Measurements from ENCODE around the gene SYPL1. TPM values are rescaled to one million over a fixed set of nuclear protein-coding genes. Genes with fewer than 3 reads are reported as not detected.

SYPL1 gene
- total and polyA plus RNA-seq, 4 donors: 52.7 to 114 (median 68.4) TPM

DNA sequence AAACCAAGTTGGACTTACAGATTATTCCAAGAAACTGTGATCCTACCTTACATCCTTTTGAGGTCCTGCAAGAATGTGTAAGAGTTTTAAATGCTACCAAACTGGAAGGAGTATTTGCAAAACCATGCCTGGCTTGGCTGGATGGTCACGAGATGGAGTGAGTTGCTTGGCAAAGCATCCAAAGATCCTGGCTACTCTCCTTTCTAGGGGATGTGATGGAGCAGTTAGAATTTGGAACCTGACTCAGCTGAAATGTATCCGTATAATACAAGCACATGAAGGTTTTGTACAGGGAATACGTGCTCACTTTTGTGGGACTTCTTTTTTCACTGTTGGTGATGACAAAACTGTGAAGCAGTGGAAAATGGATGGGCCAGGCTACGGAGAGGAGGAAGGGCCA, 13.3 kb upstream of the SYPL1 start:
- Histone ChIP-seq H3K9ac (ENCODE audit: insufficient read depth in 1 of 2, low read length in 2 of 2) (no peak overlapping the region), H3K9me3 (ENCODE audit: control insufficient read depth in 4 of 4, insufficient read depth in 3 of 4, low read length in 3 of 4) (no peaks in the 10 kb centered on the region), H3K27me3 (ENCODE audit: control insufficient read depth in 3 of 3, insufficient read depth in 3 of 3, low read length in 2 of 3) (no peaks in the 10 kb centered on the region), H3K36me3 (ENCODE audit: control insufficient read depth in 4 of 4, insufficient read depth in 4 of 4, low read length in 4 of 4) (no peaks in the 10 kb centered on the region), H3K4me3 (no peak overlapping the region), H3K4me1 (ENCODE audit: control insufficient read depth in 5 of 5, insufficient read depth in 5 of 5, low read length in 5 of 5) (peaks cover 0 to 24% (median 6%) of the 10 kb centered on the region in 5 donors), H3K27ac (ENCODE audit: low read depth in 1 of 2, low read length in 1 of 2) (no peak overlapping the region)
- ATAC-seq (ENCODE audit: insufficient read depth, low FRiP score): no peak
- DNase-seq: no peak
- WGBS, 2 donors: 64 to 89% methylated on average over 4 of the region's 4 CpGs
- TF ChIP-seq, protein P1, sequence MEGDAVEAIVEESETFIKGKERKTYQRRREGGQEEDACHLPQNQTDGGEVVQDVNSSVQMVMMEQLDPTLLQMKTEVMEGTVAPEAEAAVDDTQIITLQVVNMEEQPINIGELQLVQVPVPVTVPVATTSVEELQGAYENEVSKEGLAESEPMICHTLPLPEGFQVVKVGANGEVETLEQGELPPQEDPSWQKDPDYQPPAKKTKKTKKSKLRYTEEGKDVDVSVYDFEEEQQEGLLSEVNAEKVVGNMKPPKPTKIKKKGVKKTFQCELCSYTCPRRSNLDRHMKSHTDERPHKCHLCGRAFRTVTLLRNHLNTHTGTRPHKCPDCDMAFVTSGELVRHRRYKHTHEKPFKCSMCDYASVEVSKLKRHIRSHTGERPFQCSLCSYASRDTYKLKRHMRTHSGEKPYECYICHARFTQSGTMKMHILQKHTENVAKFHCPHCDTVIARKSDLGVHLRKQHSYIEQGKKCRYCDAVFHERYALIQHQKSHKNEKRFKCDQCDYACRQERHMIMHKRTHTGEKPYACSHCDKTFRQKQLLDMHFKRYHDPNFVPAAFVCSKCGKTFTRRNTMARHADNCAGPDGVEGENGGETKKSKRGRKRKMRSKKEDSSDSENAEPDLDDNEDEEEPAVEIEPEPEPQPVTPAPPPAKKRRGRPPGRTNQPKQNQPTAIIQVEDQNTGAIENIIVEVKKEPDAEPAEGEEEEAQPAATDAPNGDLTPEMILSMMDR (IDR thresholded peaks at IDR 0.05; ENCODE audit: control extremely low read depth, extremely low read depth): no peak

DNA sequence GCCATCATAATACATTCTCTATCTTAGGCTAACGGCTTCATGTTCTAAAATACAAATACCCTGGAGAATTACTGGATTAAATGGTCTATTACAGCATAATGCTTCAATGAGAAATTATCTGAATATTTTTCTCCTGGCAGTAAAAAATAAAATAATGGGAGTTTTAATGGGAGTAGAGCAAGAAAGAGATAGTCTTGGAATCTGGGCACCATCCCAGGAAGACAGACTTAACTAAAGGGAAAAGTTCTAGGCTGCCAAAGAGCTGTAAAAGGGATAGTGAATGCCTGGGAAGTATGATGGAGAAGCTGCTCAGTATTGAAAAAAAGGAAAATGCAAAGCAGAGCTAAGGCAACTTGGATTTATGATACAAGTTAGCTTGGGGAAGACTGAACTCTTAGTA, 12.1 kb upstream of the SYPL1 start:
- ATAC-seq (ENCODE audit: insufficient read depth, low FRiP score) (no peak), DNase-seq (peak; percentile 43 to 87 (median 82))
- H3K36me3 ChIP-seq (ENCODE audit: control insufficient read depth in 4 of 4, insufficient read depth in 4 of 4, low read length in 4 of 4): no peaks in the 10 kb centered on the region
- no peak overlapping the region for H3K27ac ChIP-seq (ENCODE audit: low read depth in 1 of 2, low read length in 1 of 2)
- 83 to 88% methylated on average over 1 of the region's 1 CpG for WGBS, 2 donors
- no peak overlapping the region for H3K9ac ChIP-seq (ENCODE audit: insufficient read depth in 1 of 2, low read length in 2 of 2)
- no peaks in the 10 kb centered on the region for H3K27me3 ChIP-seq (ENCODE audit: control insufficient read depth in 3 of 3, insufficient read depth in 3 of 3, low read length in 2 of 3)
- H3K4me1 ChIP-seq (ENCODE audit: control insufficient read depth in 5 of 5, insufficient read depth in 5 of 5, low read length in 5 of 5): peaks cover 0 to 26% (median 6%) of the 10 kb centered on the region in 5 donors
- H3K4me3 ChIP-seq: no peak overlapping the region
- TF ChIP-seq, protein P1 (IDR thresholded peaks at IDR 0.05; ENCODE audit: control extremely low read depth, extremely low read depth): no peak
- H3K9me3 ChIP-seq (ENCODE audit: control insufficient read depth in 4 of 4, insufficient read depth in 3 of 4, low read length in 3 of 4): no peaks in the 10 kb centered on the region

DNA sequence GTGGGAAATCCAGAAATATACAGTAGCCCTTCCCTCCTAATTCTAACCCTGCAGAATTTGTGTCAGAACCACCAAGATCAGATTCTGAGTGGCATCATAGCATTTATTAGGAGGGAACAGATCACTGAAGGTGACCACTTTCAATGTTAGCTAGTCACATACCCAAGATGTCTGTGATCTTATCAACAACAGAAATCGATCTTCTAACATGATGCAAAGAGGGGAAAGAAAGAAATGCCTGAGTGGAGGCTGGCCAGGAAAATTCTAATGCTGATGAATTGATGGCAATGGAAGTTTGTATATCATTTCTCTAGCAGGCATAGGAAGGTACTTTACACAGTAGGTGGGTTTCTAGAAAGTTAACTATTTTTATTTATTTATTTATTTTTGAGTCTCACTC, 10.6 kb upstream of the SYPL1 start:
- Histone ChIP-seq H3K9me3 (ENCODE audit: control insufficient read depth in 4 of 4, insufficient read depth in 3 of 4, low read length in 3 of 4) (no peaks in the 10 kb centered on the region), H3K27ac (ENCODE audit: low read depth in 1 of 2, low read length in 1 of 2) (no peak overlapping the region), H3K9ac (ENCODE audit: insufficient read depth in 1 of 2, low read length in 2 of 2) (no peak overlapping the region), H3K4me1 (ENCODE audit: control insufficient read depth in 5 of 5, insufficient read depth in 5 of 5, low read length in 5 of 5) (peaks cover 0 to 18% (median 6%) of the 10 kb centered on the region in 5 donors), H3K36me3 (ENCODE audit: control insufficient read depth in 4 of 4, insufficient read depth in 4 of 4, low read length in 4 of 4) (no peaks in the 10 kb centered on the region), H3K27me3 (ENCODE audit: control insufficient read depth in 3 of 3, insufficient read depth in 3 of 3, low read length in 2 of 3) (no peaks in the 10 kb centered on the region), H3K4me3 (no peak overlapping the region)
- 57 to 79% methylated on average over 1 of the region's 1 CpG for WGBS, 2 donors
- DNase-seq: no peak
- TF ChIP-seq, protein P1 (IDR thresholded peaks at IDR 0.05; ENCODE audit: control extremely low read depth, extremely low read depth): no peak
- no peak for ATAC-seq (ENCODE audit: insufficient read depth, low FRiP score)

DNA sequence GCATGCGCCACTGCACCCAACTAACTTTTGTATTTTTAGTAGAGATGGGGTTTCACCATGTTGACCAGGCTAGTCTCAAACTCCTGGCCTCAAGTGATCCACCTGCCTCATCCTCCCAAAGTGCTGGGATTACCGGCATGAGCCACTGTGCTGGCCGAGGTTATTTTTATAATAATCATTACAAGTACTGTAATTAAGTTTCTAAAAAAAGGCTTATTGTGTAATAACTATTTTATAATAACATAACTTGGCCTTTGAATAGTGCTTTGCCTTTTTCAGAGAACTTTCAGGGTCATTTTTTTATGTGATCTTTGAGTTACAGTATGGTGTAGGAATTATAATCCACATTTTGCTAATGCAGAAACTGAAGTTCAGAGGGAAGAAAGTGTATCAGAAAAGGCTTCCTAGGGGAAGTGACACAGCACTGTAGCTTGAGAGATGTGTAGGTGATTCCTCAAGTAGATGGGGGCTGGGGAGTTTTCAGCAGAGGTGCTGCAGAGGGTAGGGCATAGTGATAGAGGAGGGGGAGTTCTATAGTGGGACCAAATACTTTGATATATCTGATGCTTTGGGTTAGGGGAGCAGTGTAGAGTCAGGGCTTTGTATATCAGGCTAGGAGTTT, 9.2 kb upstream of the SYPL1 start:
- TF ChIP-seq, protein P1 (IDR thresholded peaks at IDR 0.05; ENCODE audit: control extremely low read depth, extremely low read depth): no peak
- Histone ChIP-seq H3K27me3 (ENCODE audit: control insufficient read depth in 3 of 3, insufficient read depth in 3 of 3, low read length in 2 of 3) (no peaks in the 10 kb centered on the region), H3K4me3 (no peak overlapping the region), H3K27ac (ENCODE audit: low read depth in 1 of 2, low read length in 1 of 2) (no peak overlapping the region), H3K9me3 (ENCODE audit: control insufficient read depth in 4 of 4, insufficient read depth in 3 of 4, low read length in 3 of 4) (no peaks in the 10 kb centered on the region), H3K9ac (ENCODE audit: insufficient read depth in 1 of 2, low read length in 2 of 2) (no peak overlapping the region), H3K4me1 (ENCODE audit: control insufficient read depth in 5 of 5, insufficient read depth in 5 of 5, low read length in 5 of 5) (peaks cover 0 to 19% (median 4%) of the 10 kb centered on the region in 5 donors), H3K36me3 (ENCODE audit: control insufficient read depth in 4 of 4, insufficient read depth in 4 of 4, low read length in 4 of 4) (no peaks in the 10 kb centered on the region)
- 68 to 76% methylated on average over 3 of the region's 3 CpGs for WGBS, 2 donors
- DNase-seq (no peak), ATAC-seq (ENCODE audit: insufficient read depth, low FRiP score) (no peak)

All from lung (tissue), 12 donors.